DMS153 treated with DMSO at 0.1 percent for 48 hours (cell line): ENCODE data around the gene OR2V2.
"Not testable (repeated sequence)": the region's sequence is repeated elsewhere in the genome, so short reads cannot be mapped to it uniquely, and the experiment has no call there.

Source experiments
- DNase-seq: peaks from one replicate; lab custom pipeline; 2025; ENCODE audit not compliant: unreplicated experiment; lab: John Stamatoyannopoulos, UW

OR2V2 gene

DNA sequence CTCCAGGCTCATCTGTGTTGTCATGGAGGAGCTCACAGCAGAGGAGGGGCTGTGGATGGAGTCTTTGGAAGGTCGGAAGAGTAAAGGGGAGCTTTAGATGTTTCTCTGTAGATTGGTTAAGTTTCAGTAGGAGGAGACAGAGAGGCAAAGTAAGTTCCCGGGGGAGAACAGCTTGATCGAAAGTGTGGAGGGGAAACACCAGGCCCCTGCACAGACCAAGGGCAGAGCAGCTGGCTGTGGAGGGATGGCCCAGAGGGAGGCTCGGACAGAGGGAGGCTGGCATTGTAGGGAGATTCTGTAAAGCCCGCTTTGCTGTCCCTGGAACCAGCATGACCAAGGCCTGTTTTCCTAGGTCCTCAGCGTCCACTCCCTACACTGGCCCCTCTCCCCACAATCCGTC, 5.3 kb upstream of the OR2V2 start:
- DNase-seq = no peak

GRCh38 chr5:181145133-181145532, 2.3 kb upstream of the OR2V2 start:
- no peak for DNase-seq

DNA sequence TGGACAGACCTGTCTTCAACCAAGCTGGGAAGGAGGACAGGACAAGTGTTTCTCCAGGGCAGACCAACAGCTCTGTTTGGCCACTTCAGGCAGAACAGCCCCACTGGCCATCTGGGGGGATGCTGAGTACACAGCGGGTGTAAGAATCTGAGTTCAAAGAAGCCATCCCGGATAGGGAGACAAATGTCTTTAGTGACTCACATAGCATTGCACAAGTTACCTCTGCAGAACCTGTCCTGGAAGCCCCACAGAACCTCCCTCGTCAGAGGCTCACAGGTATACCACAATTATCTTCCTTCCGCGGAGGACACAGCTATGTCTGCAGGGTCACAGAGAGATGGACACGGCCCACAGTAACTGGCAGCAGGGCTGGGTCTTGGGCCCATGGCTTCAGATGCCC, 2.0 kb downstream of the OR2V2 start:
- DNase-seq = no peak

DNA sequence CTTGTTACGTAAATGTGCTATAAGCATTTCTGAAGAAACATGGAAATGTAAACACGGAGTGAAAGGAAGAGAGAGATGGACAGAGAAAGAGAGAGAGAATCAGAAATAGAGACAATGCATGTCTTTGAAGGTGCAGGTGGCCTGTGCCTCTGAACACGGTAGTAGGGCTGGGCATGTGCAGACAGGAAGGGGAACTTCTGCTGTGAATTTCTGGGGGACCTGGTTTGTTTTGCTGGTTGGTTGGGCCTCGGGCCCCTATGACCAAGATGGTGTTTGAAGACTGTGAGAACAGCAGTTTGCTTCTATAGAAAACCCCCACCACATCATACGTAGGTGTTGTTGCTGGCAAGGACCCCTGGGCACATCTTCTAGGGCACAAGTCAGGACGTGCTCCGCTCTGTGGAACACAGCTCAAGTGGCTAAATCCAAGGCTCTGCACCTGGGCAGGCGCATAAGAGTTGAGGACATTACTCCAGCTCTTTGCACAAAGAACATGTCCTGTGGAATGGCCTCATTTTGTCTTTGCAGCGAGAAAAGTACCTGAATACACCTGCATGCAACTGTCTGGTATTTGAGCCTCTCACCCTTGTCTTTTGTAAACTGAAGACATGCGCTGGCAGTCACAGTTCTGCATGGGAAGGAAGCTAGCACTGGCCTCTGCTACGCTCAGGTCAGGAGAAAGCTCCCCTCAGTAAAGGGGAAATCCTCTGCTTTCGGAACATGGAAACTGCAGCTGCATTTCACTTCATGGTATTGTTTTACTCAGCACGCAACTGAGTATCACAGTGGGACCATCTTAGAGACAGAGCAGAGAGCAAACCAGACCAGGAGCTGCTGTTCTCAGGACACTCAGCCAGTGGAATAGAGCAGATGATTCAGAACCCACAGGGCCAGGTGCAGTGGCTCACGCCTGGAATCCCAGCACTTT, 2.7 kb downstream of the OR2V2 start:
- no peak for DNase-seq

DNA sequence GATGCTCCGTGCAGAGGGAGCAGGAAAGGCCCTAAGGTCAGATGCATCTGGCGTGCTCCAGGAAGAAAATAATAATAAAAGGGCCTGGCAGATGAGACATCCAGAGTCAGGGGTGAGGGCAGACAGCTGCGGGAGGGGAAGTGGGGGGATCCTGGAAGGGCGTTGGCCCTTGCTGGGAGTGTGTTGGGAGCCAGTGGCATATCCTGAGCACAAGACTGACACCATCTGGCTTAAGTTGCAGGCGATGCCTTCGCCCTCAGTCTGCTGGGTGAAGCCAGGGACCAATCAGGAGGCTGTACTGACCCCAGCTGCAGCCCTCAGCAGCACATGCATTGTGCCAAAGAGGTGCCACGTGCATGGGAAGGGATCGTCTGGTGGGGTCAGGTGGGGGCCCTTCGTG, 3.8 kb downstream of the OR2V2 start:
- DNase-seq = no peak

DNA sequence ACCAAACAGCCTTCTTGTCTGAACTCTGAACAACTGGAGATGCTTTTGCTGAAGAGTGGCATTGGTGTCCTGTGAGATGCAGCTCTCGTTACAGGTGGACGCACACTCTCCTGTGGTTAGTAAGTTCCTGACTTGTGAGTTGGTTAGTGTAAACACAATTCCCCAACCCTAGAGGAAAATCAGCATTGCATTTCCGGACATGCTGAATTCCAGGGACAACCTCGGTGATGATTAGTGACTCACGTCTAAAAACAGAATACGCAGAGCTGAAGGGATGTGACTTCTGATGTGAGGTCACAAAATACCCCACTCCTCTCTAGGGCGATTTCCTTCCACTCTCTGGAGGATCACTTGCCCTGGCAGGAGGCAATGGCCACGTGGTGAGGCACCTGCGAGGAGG, 5.0 kb downstream of the OR2V2 start:
- DNase-seq = no peak

DNA sequence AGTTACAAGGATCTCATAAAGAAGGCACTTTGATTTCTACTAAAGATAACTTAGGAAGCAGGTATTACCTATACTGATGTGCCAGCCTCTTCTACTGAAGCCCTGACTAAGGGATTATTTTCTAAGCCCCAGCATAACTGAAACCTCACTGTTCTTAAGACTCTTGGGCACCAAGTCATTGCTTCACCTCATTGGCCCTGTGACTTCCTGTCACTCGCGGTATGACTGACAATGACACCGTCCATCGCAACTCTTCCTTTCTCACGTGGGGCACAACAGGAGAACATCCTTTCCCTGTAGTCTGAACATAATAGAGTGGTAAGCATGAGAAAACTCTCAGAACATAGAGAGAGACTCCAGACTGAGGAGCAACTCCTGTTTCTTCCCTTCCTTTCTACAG, 6.4 kb downstream of the OR2V2 start:
- no peak for DNase-seq

DNA sequence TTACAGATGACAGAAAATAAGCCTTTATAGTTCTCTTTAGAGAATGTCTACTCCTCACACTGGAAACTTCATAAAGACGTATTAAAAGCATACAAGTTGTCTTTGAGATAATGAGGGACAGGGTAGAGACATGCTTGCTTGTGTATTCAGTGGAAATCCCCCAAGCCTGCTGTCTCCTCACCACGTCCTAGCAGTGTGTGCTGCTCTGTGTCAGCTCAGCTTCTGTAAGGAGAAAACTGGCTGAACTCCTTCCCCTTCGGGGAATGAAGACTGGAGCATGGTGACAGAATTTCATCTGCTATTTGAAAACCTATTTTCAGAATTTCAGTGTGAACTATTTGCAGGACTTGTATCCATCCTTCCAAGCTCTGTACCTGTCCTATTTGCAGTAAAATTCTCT, 9.4 kb downstream of the OR2V2 start:
- no peak for DNase-seq

GRCh38 chr5:181158869-181159268, 11.5 kb downstream of the OR2V2 start:
- DNase-seq = no peak

GRCh38 chr5:181159286-181160151, 12.1 kb downstream of the OR2V2 start:
- DNase-seq = no peak

DNA sequence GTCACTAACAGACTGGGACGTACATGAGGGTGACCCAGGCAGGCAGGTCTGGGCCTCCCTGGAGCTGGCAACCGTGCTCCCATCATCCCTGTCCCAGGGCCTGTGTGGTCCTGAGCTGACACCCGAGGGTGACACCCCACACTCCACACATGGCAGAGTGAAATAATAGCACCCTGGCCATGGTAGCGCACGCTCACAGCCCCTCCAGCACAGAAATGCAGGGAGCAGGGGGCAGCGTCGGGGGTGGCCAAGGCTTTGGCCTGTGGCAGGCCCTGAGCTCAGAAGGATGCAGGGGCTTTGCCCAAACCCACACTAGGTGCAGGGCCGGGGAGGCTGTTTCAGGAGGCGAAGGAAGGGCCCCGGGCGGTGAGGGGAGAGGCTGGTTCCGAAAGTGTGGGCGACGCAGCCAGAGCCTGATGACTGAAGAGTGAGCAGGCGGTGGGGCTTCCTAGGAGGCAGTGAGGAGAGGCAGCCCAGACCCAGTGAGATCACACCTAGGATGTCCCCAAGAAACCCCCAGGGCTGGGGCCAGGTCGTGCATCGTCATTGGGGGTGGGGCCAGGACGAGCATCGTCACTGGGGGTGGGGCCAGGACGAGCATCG, 12.9 kb downstream of the OR2V2 start:
- DNase-seq = no peak

GRCh38 chr5:181160755-181161533, 13.6 kb downstream of the OR2V2 start:
- not testable (repeated sequence) for DNase-seq

- DNase-seq = no peak
Measured at GRCh38 chr5:181161534-181162175, 14.3 kb downstream of the OR2V2 start.

GRCh38 chr5:181163487-181164075, 16.2 kb downstream of the OR2V2 start:
- no peak for DNase-seq

GRCh38 chr5:181164076-181164952, 16.9 kb downstream of the OR2V2 start:
- no peak for DNase-seq

DNA sequence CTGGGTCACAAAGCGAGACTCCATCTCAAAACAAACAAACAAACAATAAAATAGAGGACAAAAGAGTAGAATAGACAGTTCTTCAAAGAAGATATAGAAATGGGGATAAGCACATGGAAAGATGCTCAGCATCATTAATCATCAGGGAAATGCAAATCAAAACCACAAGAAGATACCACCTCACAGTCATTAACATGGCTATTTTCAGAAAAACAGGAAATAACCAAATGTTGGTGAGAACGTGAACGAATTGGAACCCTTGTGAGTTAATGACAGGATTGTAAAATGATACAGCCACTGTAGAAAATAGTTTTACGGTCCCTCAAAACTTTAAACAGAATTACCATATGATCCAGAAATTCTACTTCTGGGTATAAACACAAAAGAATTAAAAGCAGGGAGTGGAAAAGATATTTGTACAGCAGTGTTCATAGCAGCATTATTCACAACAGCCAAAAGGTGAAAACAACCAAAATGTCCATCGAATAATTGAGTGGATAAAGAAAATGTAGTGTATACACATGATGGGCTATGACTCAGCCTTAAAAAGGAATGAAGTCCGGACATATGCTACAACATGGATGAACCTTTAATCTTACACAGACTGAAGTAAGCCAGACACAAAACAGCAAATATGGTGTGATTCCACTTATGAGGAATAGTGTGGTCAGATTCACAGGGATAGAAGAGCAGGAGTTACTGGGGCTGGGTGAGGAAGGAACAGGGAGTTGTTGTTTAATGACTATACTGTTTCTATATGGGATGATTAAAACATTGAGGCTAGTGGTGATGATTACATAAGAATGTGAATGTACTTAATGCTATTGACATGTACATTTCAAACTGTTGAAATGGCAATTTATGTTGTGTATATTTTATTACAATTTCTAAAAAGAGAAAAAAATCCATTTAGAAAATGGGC, 19.7 kb downstream of the OR2V2 start:
- no peak for DNase-seq

GRCh38 chr5:181167814-181168488, 20.6 kb downstream of the OR2V2 start:
- no peak for DNase-seq
